Adipocyte (in vitro differentiated cells): ENCODE results near the gene SSTR4.
A peak's percentile ranks its signal among the peaks of the same experiment; 100 is the strongest.

Source experiments
- DNase-seq: peaks from one replicate; pipeline ENCODE4 v3.0.0-alpha.2; 2015; ENCODE audit warnings: low read depth
- H3K27me3 ChIP-seq: replicated peaks from 2 replicates; pipeline ENCODE4 v1.7.0; 2013; ENCODE audit warnings: mild to moderate bottlenecking, low read length, moderate library complexity; ENCODE audit not compliant: control insufficient read depth, insufficient read depth
- H3K36me3 ChIP-seq: 2 replicates; pipeline ENCODE4 v1.7.0; 2013; ENCODE audit warnings: low read length, mild to moderate bottlenecking, moderate library complexity; ENCODE audit not compliant: control insufficient read depth, insufficient read depth, severe bottlenecking
- H3K4me1 ChIP-seq: 2 replicates; pipeline ENCODE4 v1.7.0; 2013; ENCODE audit warnings: mild to moderate bottlenecking, low read length, moderate library complexity; ENCODE audit not compliant: control insufficient read depth, insufficient read depth
- H3K4me3 ChIP-seq: 2 replicates; pipeline ENCODE4 v1.7.0; 2013; ENCODE audit warnings: mild to moderate bottlenecking, low read length, moderate library complexity
- H3K9ac ChIP-seq: 2 replicates; pipeline ENCODE4 v1.7.0; 2013; ENCODE audit warnings: mild to moderate bottlenecking, low read length, moderate library complexity
- H3K9me3 ChIP-seq: 2 replicates; pipeline ENCODE4 v1.7.0; 2013; ENCODE audit warnings: mild to moderate bottlenecking, low read length, moderate library complexity; ENCODE audit not compliant: control insufficient read depth

Gene SSTR4

DNA sequence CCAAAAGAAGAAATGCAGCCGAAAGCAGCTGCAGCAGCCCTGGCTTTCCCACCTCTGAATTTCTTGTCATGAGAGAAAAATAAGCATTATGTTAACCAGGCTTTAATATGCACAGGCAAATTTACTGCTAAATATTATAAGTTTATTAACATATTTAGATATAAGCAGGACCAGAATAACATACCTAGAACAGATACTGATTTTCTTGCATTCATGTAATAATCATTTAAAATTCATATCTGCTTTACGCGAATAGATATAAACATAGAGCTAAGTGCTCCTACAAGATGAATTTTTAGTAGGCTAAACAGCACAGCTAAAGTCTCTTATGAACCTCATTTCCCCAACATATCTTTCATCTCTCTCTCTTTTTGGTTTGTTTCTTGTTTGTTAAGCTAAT lies 36.3 kb downstream of the SSTR4 start:
- H3K9ac ChIP-seq = no peak overlapping the region
- no peak for DNase-seq
- no peak overlapping the region for H3K4me3 ChIP-seq
- no peaks in the 10 kb centered on the region for H3K4me1 ChIP-seq
- no peaks in the 10 kb centered on the region for H3K36me3 ChIP-seq
- no peaks in the 10 kb centered on the region for H3K27me3 ChIP-seq
- no peaks in the 10 kb centered on the region for H3K9me3 ChIP-seq

DNA sequence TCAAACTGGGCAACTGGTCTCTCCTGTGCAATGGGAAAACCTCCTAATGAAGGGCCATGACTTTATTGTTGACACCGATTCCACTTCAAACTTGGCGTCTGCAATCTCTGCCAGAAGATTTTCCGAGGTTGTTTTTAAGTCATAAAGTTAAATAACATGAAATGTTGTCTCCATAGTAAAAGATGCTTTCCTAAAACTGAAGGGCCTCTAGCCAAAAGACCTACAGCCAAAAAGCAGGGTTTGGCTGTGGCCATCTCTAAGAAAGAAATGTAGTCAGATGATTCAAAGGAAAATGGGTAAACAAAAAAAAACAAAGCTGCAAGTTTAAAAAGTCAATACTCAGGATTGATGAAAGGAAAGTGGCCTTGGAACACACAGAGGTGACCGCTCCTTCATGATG lies 36.9 kb downstream of the SSTR4 start:
- Histone ChIP-seq H3K4me3 (no peak overlapping the region), H3K9ac (no peak overlapping the region), H3K9me3 (no peaks in the 10 kb centered on the region), H3K4me1 (no peaks in the 10 kb centered on the region), H3K27me3 (no peaks in the 10 kb centered on the region), H3K36me3 (no peaks in the 10 kb centered on the region)
- DNase-seq = no peak

DNA sequence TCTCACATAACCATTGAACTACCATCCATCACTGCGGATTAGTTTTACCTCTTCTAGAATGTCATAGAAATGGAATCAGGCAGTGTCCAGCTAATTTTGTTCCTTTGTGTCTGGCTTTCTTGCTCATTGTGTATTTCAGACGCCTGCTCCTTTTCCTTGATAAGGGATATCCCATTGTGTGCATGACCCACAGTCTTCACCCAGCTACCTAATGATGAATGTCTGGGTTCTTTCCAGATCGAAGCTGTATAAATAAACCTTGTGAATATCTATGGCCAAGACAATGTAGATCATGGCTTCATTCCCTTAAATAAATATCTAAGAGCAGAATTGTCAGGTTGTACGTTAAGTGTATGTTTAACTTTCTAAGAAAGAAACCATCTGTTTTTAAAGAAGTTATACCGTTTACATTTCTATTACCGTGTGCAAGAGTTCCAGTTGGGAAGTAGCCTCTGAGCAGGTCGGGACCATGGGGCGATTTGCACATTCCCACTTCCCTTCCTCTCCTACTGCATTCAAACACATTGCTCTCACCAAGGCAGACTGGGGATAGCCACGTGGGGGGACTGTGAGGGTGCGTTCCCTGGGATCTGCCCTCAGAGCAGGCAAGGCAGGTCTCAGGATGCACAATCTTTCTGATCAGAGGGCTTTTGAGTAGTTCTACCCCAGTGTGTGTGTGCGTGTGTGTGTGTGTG lies 37.9 kb downstream of the SSTR4 start:
- no peaks in the 10 kb centered on the region for H3K36me3 ChIP-seq
- peaks cover 2% of the 10 kb centered on the region for H3K4me1 ChIP-seq
- no peak for DNase-seq
- no peaks in the 10 kb centered on the region for H3K9me3 ChIP-seq
- no peak overlapping the region for H3K9ac ChIP-seq
- no peaks in the 10 kb centered on the region for H3K27me3 ChIP-seq
- no peak overlapping the region for H3K4me3 ChIP-seq

DNA sequence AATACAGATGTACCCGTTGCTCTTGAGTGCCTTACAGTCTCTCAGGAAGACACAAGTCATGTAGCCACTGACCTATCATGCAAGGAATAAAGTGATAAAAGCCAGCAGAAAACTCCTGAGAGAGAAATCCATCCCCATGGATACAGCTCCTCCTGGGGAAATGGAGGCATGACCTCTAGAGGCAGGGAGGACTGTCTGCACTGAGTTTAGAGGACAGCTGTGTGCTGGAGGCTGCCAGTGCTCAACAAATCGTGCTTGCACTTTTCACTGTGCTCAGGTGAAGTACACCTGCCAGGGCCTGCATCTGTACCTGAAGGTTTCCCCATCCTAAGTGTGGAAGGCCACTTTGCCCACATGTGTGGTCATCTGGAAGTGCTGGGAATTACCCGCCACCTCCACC lies 38.9 kb downstream of the SSTR4 start:
- Histone ChIP-seq H3K4me3 (no peak overlapping the region), H3K9me3 (no peaks in the 10 kb centered on the region), H3K36me3 (no peaks in the 10 kb centered on the region), H3K4me1 (peaks cover 12% of the 10 kb centered on the region), H3K9ac (no peak overlapping the region), H3K27me3 (no peaks in the 10 kb centered on the region)
- DNase-seq = no peak

DNA sequence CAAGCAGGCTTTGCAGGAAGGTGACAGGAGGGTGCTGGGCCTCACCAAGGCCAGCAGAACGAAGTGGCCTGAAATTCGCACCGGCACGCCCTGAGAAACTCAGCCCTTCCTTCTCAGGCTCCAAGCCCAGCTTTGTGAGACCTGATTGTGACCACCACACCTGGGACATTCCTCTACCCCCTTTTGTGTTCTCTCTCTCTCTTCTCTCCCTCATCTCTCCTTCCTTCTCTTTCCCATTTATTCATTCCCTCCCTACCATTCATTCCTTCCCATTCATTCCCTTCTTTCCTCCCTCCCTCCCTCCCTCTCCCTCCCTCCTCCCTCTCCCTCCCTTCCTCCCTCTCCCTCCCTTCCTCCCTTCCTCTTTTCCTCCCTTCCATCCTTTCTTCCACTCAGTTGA lies 42.2 kb downstream of the SSTR4 start:
- no peaks in the 10 kb centered on the region for H3K9me3 ChIP-seq
- no peak overlapping the region for H3K4me3 ChIP-seq
- DNase-seq = no peak
- no peaks in the 10 kb centered on the region for H3K36me3 ChIP-seq
- peaks cover 10% of the 10 kb centered on the region for H3K27me3 ChIP-seq
- H3K9ac ChIP-seq = no peak overlapping the region
- H3K4me1 ChIP-seq = peaks cover 12% of the 10 kb centered on the region

DNA sequence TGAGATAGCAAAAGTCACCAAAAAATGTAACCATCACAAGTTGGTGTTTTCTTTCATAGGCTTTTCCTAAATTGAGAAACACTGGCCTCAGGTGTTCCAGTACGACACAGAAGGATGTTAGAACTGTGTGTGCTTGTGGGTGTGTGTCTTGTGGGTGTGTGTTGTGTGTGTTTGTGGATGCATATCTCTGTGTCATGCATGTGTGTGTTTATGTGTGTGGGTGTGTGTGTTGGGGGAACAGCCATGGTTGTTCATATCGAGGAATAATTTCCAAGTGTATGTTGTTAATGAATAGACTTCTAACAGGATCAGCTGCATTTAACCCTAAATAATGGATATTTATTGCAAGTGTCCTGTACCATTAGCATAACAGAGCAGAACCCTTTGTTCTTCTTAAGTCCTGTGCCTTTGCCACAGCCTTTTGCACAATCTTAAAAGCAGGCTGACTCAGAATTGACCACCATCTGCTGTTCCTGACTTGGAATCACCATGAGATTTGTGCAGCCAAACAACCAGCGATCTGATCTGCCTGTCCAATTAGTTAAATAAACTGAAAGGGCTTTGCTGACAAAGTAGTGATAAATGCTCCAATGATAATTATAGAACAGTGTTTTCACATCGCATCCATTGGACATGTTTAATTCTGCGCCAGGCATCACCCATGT lies 43.4 kb downstream of the SSTR4 start:
- peak; percentile 61 for DNase-seq
- H3K36me3 ChIP-seq = no peaks in the 10 kb centered on the region
- no peak overlapping the region for H3K9ac ChIP-seq
- no peaks in the 10 kb centered on the region for H3K9me3 ChIP-seq
- H3K4me1 ChIP-seq = peaks cover 12% of the 10 kb centered on the region
- no peak overlapping the region for H3K4me3 ChIP-seq
- peaks cover 10% of the 10 kb centered on the region for H3K27me3 ChIP-seq

DNA sequence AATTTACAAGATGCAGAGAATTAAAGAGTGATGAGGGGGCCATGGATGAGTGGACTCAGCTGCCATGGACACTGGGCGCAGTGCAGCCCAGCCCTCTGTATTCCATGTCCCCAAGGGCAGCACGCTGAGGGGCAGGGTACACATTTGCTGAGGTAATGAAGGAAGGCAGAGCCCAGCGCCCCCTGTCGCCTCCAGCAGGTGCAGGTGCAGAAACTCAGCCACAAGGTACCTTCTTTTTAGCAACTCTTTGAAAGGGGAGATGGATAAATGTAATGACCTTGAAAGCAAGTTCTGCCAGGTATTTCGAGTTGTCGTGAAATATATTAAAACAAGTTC lies 43.9 kb downstream of the SSTR4 start:
- H3K4me3 ChIP-seq = no peak overlapping the region
- H3K9ac ChIP-seq = no peak overlapping the region
- no peaks in the 10 kb centered on the region for H3K36me3 ChIP-seq
- no peaks in the 10 kb centered on the region for H3K9me3 ChIP-seq
- H3K4me1 ChIP-seq = peaks cover 12% of the 10 kb centered on the region
- H3K27me3 ChIP-seq = peaks cover 10% of the 10 kb centered on the region
- DNase-seq = no peak

DNA sequence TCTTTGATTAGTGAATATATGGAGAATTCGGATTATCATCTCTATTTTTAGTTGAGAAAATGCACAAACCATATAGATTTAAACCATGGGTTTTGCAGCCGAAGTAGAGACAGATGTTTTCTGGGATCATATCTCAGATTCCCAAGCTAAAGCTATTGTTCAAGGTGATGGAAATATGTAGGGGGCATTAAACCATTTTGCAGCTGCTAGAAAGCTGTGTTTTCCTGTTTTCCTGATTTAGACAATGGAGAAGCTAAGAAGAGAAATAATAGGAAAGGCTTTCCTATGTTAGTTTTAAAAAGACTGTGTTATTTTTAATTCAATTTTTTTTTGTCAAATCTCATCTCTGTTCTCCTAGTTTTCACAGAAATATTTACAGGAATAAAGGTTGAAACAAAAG lies 44.8 kb downstream of the SSTR4 start:
- H3K36me3 ChIP-seq = no peaks in the 10 kb centered on the region
- no peak overlapping the region for H3K9ac ChIP-seq
- peaks cover 12% of the 10 kb centered on the region for H3K4me1 ChIP-seq

DNA sequence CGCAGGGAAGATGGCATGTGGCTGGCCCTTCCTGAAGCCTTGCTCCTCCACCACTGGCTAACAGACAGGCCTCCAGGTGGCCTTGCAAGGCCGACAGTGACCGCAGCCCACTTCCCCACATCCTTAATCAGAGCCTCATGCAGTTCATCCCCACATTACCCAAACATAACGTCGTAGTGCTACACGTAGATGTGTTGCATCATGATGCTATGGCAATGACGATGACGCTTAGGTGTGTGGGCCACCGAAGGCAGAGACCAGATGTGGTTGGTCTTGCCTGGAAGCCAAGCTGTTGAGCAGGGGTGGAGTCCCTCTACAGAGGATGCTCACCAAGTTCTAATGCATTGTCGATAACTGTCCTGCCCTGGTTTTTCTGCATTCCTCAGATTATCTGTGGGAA lies 45.4 kb downstream of the SSTR4 start:
- Histone ChIP-seq H3K9me3 (no peaks in the 10 kb centered on the region), H3K36me3 (no peaks in the 10 kb centered on the region), H3K27me3 (peaks cover 10% of the 10 kb centered on the region), H3K4me1 (peaks cover 12% of the 10 kb centered on the region), H3K9ac (no peak overlapping the region), H3K4me3 (no peak overlapping the region)
- no peak for DNase-seq

More for the DNA sequence above, 44.8 kb downstream of the SSTR4 start:
- Histone ChIP-seq H3K27me3 (peaks cover 10% of the 10 kb centered on the region), H3K4me3 (no peak overlapping the region), H3K9me3 (no peaks in the 10 kb centered on the region)
- no peak for DNase-seq

DNA sequence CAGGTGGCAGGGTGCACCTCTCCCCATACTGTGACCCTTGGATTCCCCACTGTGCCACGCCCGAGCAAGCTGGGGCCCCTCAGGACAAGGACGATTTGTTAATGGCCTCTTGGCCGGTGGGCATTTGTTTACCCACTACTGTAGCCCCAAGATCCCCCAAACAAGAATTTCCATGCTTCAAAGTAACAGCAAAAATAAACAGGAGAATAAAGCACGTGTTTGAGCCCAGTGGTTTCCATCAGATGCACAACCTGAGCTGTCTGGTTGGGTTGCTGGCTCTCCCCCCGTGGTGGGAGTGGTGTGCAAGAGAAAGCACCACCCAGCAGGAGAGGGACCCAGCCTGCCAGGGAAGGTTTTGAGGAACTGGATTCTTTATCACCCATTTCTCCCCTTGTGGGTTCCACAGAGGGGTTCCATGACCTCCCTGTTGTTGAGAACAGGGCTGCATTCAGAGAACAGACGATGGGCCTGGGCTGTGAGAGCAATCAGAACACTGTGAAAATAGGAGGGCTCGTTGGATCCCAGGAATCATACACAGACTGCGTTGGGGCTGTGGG lies 46.2 kb downstream of the SSTR4 start:
- Histone ChIP-seq H3K4me1 (peaks cover 12% of the 10 kb centered on the region), H3K4me3 (no peak overlapping the region), H3K27me3 (peaks cover 10% of the 10 kb centered on the region), H3K9ac (no peak overlapping the region), H3K36me3 (no peaks in the 10 kb centered on the region), H3K9me3 (no peaks in the 10 kb centered on the region)
- no peak for DNase-seq

DNA sequence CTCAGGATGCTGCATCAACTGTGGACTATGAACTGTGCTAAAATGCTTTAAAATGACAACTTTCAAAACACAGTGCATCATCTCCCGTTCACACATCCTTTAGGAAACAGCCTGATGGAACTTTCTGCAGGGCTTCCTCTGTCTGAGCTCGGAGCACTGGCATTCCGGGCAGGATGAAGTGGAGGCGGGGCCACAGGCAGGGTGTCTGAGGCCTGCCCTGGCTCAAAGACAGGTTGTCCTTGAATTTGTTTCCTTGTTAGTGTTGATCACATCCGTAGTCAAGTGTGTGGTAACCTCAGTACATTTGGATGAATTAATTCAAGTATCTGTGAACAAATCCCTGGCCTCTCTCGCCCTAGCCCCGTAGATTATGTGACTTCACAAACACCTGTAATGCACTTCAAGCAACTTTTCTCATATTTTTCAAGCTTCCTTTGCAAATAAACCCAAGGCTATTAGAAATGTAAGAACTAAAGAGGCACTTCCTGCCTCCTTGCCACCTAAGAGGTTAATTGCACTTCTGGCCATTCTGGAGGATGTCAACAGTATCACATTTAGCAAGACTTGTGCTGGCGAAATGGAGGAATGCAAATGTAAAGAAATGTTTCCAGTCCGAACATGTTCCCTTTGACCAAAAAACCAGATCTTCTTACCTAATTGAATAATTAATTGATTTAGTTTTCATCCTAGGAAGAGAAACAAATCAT lies 47.9 kb downstream of the SSTR4 start:
- no peaks in the 10 kb centered on the region for H3K36me3 ChIP-seq
- H3K4me1 ChIP-seq = peaks cover 11% of the 10 kb centered on the region
- no peak overlapping the region for H3K4me3 ChIP-seq
- no peaks in the 10 kb centered on the region for H3K9me3 ChIP-seq
- H3K27me3 ChIP-seq = peaks cover 19% of the 10 kb centered on the region
- no peak overlapping the region for H3K9ac ChIP-seq
- DNase-seq = no peak
